Fibroblast of lung (primary cell): ENCODE data around the gene ACTG1.

Experiments
- CTCF ChIP-seq, 2 donors: IDR thresholded peaks in 1 of 2; conservative IDR thresholded peaks in 1 of 2; 1 replicate in 1 of 2; 2 replicates in 1 of 2; pipeline ENCODE4 v1.5.1; 2011 to 2012; ENCODE audit warnings: low read length in 2 of 2, control low read depth in 1 of 2, inconsistent platforms in 1 of 2, low read depth in 1 of 2, mild to moderate bottlenecking in 1 of 2
- EZH2 ChIP-seq: IDR thresholded peaks from 2 replicates; pipeline ENCODE4 v1.5.1; 2012; ENCODE audit warnings: low read length, control low read depth, mild to moderate bottlenecking; ENCODE audit errors: missing control alignments

- TF ChIP-seq CTCF (conservative IDR thresholded peaks at IDR 0.05 in 1 of 2, IDR thresholded peaks at IDR 0.05 in 1 of 2; ENCODE audit: low read depth in 1 of 2, low read length in 2 of 2) (no peak), EZH2 (no peak)
These were observed 24.2 kb downstream of the ACTG1 start for GRCh38 chr17:81488276-81488860.
